Measurements from ENCODE around the gene CARD14.

The CARD14 gene

GRCh38 chr17:80169784-80170500, at the start of gene CARD14:
CARD14 (plus strand) TSS chr17:80170030; CDS start chr17:80181439, 11,409 bp downstream.
- no peaks in the 10 kb centered on the region for H3K9me3 Mint-ChIP-seq
- no peak within 1 kb of the TSS for H3K4me3 Mint-ChIP-seq
- no peaks in the 10 kb centered on the region for H3K36me3 Mint-ChIP-seq
- no peak within 1 kb of the TSS for H3K27ac Mint-ChIP-seq
- H3K4me1 Mint-ChIP-seq = no peaks in the 10 kb centered on the region
- peaks cover 1% of the 10 kb centered on the region for H3K27me3 Mint-ChIP-seq

GRCh38 chr17:80122026-80122575, 47.7 kb upstream of the CARD14 start:
- Mint-ChIP-seq H3K27me3 (no peaks in the 10 kb centered on the region), H3K4me1 (no peaks in the 10 kb centered on the region), H3K36me3 (no peaks in the 10 kb centered on the region), H3K9me3 (no peaks in the 10 kb centered on the region), H3K27ac (no peak overlapping the region), H3K4me3 (no peak overlapping the region)

GRCh38 chr17:80122926-80123505, 46.8 kb upstream of the CARD14 start:
- Mint-ChIP-seq H3K4me1 (no peaks in the 10 kb centered on the region), H3K9me3 (no peaks in the 10 kb centered on the region), H3K36me3 (no peaks in the 10 kb centered on the region), H3K4me3 (no peak overlapping the region), H3K27ac (no peak overlapping the region), H3K27me3 (peaks cover 5% of the 10 kb centered on the region)

GRCh38 chr17:80123791-80124190, 46.0 kb upstream of the CARD14 start:
- H3K36me3 Mint-ChIP-seq = no peaks in the 10 kb centered on the region
- H3K9me3 Mint-ChIP-seq = no peaks in the 10 kb centered on the region
- H3K4me3 Mint-ChIP-seq = no peak overlapping the region
- no peak overlapping the region for H3K27ac Mint-ChIP-seq
- H3K27me3 Mint-ChIP-seq = peaks cover 9% of the 10 kb centered on the region
- H3K4me1 Mint-ChIP-seq = no peaks in the 10 kb centered on the region

GRCh38 chr17:80124351-80124981, 45.4 kb upstream of the CARD14 start:
- no peaks in the 10 kb centered on the region for H3K4me1 Mint-ChIP-seq
- no peak overlapping the region for H3K4me3 Mint-ChIP-seq
- peaks cover 9% of the 10 kb centered on the region for H3K27me3 Mint-ChIP-seq
- no peaks in the 10 kb centered on the region for H3K36me3 Mint-ChIP-seq
- H3K9me3 Mint-ChIP-seq = no peaks in the 10 kb centered on the region
- H3K27ac Mint-ChIP-seq = no peak overlapping the region

- H3K27ac Mint-ChIP-seq = no peak overlapping the region
- H3K27me3 Mint-ChIP-seq = peaks cover 9% of the 10 kb centered on the region
- H3K36me3 Mint-ChIP-seq = no peaks in the 10 kb centered on the region
- H3K4me3 Mint-ChIP-seq = no peak overlapping the region
- H3K4me1 Mint-ChIP-seq = no peaks in the 10 kb centered on the region
- no peaks in the 10 kb centered on the region for H3K9me3 Mint-ChIP-seq
These were observed 44.0 kb upstream of the CARD14 start for GRCh38 chr17:80125656-80126448.

- no peaks in the 10 kb centered on the region for H3K9me3 Mint-ChIP-seq
- no peaks in the 10 kb centered on the region for H3K36me3 Mint-ChIP-seq
- H3K4me1 Mint-ChIP-seq = no peaks in the 10 kb centered on the region
- no peak overlapping the region for H3K4me3 Mint-ChIP-seq
- H3K27ac Mint-ChIP-seq = no peak overlapping the region
- peaks cover 9% of the 10 kb centered on the region for H3K27me3 Mint-ChIP-seq
These were observed 43.4 kb upstream of the CARD14 start for GRCh38 chr17:80126449-80126715.

- Mint-ChIP-seq H3K36me3 (no peaks in the 10 kb centered on the region), H3K9me3 (no peaks in the 10 kb centered on the region), H3K27ac (no peak overlapping the region), H3K27me3 (peaks cover 9% of the 10 kb centered on the region), H3K4me3 (no peak overlapping the region), H3K4me1 (no peaks in the 10 kb centered on the region)
These were observed 40.7 kb upstream of the CARD14 start for GRCh38 chr17:80129006-80129565.

GRCh38 chr17:80130992-80131391, 38.8 kb upstream of the CARD14 start:
- Mint-ChIP-seq H3K4me3 (no peak overlapping the region), H3K27me3 (peaks cover 9% of the 10 kb centered on the region), H3K36me3 (peaks cover 2% of the 10 kb centered on the region), H3K27ac (no peak overlapping the region), H3K9me3 (no peaks in the 10 kb centered on the region), H3K4me1 (no peaks in the 10 kb centered on the region)

- H3K9me3 Mint-ChIP-seq = no peaks in the 10 kb centered on the region
- H3K27ac Mint-ChIP-seq = peak overlapping the region; percentile 82
- H3K4me3 Mint-ChIP-seq = no peak overlapping the region
- peaks cover 4% of the 10 kb centered on the region for H3K27me3 Mint-ChIP-seq
- H3K36me3 Mint-ChIP-seq = peaks cover 5% of the 10 kb centered on the region
- no peaks in the 10 kb centered on the region for H3K4me1 Mint-ChIP-seq
These were observed 36.8 kb upstream of the CARD14 start for GRCh38 chr17:80132906-80133625.

- H3K4me3 Mint-ChIP-seq = no peak overlapping the region
- H3K27me3 Mint-ChIP-seq = no peaks in the 10 kb centered on the region
- H3K36me3 Mint-ChIP-seq = peaks cover 7% of the 10 kb centered on the region
- H3K4me1 Mint-ChIP-seq = no peaks in the 10 kb centered on the region
- no peaks in the 10 kb centered on the region for H3K9me3 Mint-ChIP-seq
- no peak overlapping the region for H3K27ac Mint-ChIP-seq
These were observed 36.2 kb upstream of the CARD14 start for GRCh38 chr17:80133626-80133970.

- Mint-ChIP-seq H3K27me3 (no peaks in the 10 kb centered on the region), H3K9me3 (no peaks in the 10 kb centered on the region), H3K4me3 (no peak overlapping the region), H3K36me3 (peaks cover 22% of the 10 kb centered on the region), H3K27ac (no peak overlapping the region), H3K4me1 (no peaks in the 10 kb centered on the region)
These were observed 32.7 kb upstream of the CARD14 start for GRCh38 chr17:80137131-80137530.

GRCh38 chr17:80138856-80139426, 30.9 kb upstream of the CARD14 start:
- H3K36me3 Mint-ChIP-seq = peaks cover 22% of the 10 kb centered on the region
- no peaks in the 10 kb centered on the region for H3K27me3 Mint-ChIP-seq

GRCh38 chr17:80141463-80142165, 28.2 kb upstream of the CARD14 start:
- Mint-ChIP-seq H3K9me3 (no peaks in the 10 kb centered on the region), H3K4me1 (peaks cover 20% of the 10 kb centered on the region), H3K27ac (peak overlapping the region; percentile 12), H3K36me3 (peaks cover 28% of the 10 kb centered on the region), H3K27me3 (no peaks in the 10 kb centered on the region), H3K4me3 (no peak overlapping the region)

More at GRCh38 chr17:80138856-80139426, 30.9 kb upstream of the CARD14 start:
- Mint-ChIP-seq H3K27ac (no peak overlapping the region), H3K4me1 (no peaks in the 10 kb centered on the region), H3K4me3 (no peak overlapping the region), H3K9me3 (no peaks in the 10 kb centered on the region)
